ENCODE measurements around the gene INPP5K.
A peak's percentile ranks its signal among the peaks of the same experiment; 100 is the strongest.
"Not testable (repeated sequence)": the region's sequence is repeated elsewhere in the genome, so short reads cannot be mapped to it uniquely, and the experiment has no call there.

Gene INPP5K

DNA sequence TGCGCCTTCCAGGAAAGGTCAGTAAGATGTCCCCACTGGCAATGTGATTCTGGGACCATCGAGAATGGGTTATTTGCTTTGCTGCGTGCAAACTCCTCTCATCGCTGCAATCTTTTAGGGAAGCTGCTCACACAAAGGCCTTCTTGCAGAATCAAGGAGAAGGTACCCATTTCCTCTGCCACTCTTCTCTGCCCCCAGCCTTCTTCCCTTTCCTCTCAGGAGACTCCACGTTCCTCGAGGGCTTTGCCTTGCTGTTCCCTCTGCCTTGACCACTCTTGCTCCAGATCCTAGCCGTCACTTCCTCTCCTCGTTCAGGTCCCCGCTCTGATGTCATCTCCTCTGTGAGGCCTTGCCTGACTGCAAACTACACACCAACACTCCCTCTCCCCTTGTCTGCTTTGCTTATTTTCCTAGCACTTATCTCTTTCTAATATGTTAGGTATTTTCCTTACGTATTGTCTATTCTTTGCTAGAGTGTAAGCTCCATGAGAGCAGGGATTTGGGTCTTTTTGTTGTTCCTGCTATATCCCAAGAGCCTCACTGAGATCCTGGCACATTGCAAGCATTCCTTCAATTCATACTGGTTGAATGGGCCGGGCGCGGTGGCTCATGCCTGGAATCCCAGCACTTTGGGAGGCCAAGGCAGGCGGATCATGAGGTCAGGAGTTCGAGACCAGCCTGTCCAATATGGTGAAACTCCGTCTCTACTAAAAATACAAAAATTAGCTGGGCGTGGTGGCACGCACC lies 55.0 kb downstream of the INPP5K start:
- no peak for DNase-seq

DNA sequence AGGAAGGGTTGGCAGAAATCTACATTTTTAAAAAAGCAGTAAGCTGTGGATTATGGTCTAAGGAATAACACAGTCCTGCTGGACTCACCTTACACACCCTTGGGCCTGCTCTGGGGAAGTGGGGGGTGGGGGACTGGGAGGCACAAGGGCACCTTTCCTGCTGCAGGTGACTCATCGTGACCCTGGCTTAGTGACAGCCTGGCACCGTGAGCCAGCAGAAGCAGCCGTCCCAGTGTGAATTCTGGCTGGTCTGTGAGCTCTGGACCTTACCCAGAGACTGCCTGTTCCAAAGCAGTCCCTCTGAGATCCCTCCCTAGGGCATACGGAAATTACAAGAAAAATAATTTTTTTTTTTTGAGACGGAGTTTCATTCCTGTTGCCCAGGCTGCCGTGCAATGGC lies 56.2 kb downstream of the INPP5K start:
- no peak for DNase-seq

DNA sequence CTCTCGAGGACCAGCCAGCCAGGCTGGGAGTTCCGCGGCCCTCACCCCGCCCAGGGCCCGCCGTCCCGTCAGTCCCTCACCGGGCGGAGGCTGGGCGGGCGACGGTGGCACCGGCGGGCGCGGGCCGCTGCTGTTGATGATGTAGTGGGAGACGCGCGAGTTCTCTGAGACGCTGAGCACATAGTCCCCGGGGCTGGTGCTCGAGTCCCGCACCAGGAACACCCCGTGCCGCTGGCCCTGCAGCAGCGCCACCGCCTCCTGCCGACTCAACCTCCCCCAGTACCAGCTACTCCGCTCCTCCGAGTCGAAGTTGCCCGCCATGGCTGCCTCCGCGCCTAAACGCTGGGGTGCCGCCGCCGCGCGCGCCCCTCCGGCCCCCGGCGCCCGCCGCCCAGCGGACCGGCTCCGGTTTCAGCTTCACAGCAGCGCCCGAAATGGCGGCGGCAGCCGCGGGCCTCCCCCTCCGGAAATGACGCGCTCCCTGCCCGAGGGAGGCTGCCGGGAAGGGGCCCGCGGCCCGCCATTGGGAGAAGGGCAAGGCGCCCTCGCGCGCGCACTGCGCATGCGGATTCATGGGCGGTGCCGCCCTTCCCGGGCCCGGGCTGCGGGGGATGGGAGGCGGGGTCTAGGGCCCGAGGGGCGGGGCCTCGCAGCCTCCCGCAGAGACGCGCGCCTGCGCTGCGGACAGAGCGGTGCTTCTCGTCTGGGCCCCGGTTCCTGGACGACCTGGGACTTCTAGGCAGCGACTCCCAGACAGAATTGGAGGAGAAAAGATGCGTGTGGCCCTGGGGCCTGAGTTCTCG lies 60.4 kb downstream of the INPP5K start, which contains the start of gene CRK:
Gene CRK (minus strand): TSS at position 436 of the 803 bp plus-strand sequence. CDS start 115 bp downstream, at position 321.
- DNase-seq, result peak; percentile 82

DNA sequence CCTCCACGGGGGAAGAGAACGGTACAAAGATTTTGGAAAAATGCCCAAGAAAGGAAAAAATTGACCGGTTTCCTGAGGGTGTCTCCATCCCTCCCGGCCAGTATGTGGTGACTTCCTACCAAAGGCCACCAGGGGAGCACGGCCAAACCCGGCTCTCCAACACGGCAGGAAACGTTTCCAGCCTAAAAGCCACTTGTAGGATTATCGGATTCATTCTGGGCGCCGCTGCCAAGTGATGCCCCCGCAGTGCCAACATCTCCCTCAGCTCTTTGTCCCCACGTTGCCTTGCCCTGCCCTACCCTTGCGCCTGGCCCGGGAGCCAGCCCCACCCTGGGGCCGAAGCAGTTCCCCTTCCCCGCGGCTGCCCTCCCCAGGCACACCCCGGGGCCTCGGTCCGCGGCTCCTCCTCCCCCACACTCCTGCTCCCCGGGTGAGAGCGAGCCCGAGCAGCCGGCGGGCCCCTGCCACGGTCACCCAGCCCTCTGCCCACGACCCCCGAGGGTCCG lies 61.1 kb downstream of the INPP5K start:
- DNase-seq, result no peak

DNA sequence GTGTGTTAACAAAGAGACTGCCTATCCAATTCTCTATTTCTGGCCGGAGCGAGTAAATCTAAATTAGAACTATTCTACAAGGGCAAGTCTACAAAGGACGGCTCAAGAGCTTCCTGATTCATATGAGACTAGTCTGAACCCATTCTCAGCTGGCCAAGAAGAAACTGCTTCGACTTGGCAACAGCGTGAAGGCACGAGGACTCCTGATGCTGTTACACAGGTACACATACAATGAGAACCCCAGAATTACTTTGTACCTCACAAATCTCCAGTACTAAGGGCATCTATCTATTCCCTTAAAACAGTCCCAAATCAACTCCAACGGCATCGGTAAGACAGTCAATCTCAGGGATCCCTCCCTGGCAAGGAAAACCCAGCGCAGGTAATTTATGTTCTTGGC lies 61.9 kb downstream of the INPP5K start:
- DNase-seq, result no peak

DNA sequence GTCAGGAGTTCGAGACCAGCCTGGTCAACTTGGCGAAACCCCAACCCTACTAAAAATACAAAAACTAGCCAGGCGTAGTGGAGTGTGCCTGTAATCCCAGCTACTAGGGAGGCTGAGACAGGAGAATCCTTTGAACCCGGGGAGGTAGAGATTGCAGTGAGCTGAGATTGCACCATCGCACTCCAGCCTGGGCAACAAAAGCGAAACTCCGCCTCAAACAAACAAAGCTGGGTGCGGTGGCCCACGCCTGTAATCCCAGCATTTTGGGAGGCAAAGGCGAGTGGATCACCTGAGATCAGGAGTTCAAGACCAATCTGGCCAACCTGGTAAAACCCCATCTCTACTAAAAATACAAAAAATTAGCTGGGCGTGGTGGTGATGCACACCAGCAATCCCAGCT lies 62.7 kb downstream of the INPP5K start:
- not testable (repeated sequence) for DNase-seq

DNA sequence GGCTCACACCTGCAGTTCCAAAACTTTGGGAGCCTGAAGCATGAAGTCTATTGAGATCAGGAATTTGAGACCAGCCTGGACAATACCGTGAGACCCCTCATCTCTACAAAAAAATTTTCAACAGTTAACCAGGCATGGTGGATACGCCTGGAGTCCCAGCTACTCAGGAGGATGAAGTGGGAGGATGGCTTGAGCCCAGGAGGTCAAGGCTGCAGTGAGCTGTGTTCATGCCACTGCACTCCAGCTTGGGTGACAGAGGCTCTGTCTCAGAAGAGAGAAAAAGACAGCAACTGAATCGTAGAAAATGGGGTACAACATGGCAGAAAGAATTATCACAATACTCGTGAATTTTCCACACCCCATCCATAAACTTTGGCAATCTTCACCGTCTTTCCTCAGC lies 63.6 kb downstream of the INPP5K start:
- no peak for DNase-seq

DNA sequence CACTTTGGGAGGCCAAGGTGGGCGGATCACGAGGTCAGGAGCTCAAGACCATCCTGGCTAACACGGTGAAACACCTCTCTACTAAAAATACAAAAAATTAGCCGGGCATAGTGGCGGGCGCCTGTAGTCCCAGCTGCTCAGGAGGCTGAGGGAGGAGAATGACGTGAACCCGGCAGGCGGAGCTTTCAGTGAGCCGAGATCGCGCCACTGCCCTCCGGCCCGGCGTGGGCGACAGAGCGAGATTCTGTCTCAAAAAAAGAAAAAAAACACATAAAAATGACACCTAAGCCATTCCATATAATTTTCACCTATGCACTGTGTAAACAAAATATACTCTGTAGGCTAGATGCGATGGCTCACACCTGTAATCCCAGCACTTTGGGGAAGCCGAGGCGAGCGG lies 66.2 kb downstream of the INPP5K start:
- not testable (repeated sequence) for DNase-seq

DNA sequence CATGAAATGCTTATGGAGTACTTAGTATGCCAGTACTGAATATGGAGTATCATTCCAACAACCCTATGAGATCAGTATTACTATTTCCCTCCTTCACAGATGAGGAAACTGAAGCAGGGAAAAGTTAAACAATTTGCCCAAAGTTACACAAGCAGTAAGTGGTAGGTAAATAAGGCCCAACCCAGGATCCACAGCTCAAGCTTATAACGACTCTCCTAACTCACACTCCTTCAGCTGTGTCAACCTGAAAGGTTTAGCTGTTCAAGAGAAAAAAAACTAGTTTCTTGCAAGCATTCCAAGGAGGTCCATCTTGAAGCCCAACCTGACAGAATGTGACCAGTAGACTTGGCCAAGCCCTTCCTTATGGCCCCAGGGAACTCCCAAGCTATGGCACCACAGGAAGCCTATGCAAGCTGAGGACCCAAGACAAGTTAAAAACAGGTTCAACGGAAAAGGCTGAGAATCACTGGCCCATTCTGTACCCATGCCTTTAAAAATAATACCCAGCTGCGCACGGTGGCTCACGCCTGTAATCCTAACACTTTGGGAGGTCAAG lies 66.9 kb downstream of the INPP5K start:
- no peak for DNase-seq

DNA sequence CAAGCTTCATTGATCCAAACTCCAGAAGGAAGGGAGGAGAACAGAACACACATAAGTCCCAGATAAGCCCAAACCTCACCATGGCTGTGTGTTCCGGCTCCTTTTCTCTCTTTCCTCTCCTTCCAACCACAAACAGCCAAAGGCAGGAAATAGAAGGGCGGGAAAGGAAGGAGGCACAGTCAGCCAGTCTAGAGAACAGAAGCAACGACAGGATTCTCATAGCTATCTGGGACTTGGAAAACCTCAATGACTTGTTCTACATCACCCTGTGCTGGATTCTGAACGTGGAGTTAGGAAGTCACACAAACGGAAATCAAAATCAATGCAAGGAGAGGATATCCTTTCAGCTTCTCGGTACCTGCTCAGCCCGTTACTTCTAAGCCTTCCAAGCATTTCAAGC lies 69.4 kb downstream of the INPP5K start:
- no peak for DNase-seq

DNA sequence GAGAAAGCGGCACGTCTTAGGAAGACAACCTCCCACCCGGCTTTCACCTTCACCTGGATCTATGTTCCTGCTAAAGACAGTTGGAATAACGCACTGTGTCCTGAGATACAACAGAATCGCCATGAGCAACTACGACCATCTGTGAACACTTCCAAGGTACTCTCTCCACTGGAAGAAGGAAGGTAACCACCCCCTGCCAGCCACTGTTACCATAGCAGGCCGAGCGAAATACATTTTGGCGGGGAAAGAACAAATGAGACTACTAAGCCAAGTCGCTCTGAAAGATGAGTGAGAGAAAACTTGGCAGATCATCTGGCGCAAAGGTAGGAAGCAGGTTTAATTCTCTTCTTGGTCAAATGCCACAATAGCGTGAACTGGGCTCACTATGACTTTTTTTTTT lies 70.2 kb downstream of the INPP5K start:
- no peak for DNase-seq

DNA sequence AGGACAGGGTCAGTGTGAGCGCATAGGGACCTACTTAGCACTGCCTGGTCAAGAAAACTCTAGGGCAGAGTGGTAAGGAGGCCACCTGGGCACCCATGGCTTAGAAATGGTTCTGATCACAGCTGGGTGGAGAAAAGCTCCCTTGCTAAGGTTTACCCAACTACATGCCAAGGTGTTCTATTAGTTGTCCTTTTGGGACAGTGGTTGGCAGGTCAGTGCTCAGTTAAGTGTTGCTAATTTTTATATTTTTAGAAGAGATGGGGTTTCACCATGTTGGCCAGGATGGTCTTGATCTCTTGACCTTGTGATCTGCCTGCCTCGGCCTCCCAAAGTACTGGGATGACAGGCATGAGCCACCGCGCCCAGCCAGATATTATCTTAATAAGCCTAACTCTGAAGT lies 70.7 kb downstream of the INPP5K start:
- DNase-seq, result not testable (repeated sequence)

Data from NCI-H774 (cell line).